Neuronal stem cell (in vitro differentiated cells): ENCODE measurements around the gene ZGRF1.

Experiments
- DNase-seq: peaks from one replicate; pipeline ENCODE4 v3.0.0-alpha.2; 2013; ENCODE audit warnings: low spot score
- H2AFZ ChIP-seq: one replicate; pipeline ENCODE4 v1.6.1; 2013; ENCODE audit warnings: mild to moderate bottlenecking, low read length, inconsistent platforms
- H2AK5ac ChIP-seq: 2 replicates; pipeline ENCODE4 v1.6.1; 2013; ENCODE audit warnings: low read depth, mild to moderate bottlenecking, inconsistent platforms, low read length, moderate library complexity, mixed read lengths
- H2BK120ac ChIP-seq: 2 replicates; pipeline ENCODE4 v1.6.1; 2013; ENCODE audit warnings: low read depth, mild to moderate bottlenecking, inconsistent platforms, low read length, moderate library complexity, mixed read lengths
- H2BK12ac ChIP-seq: one replicate; pipeline ENCODE4 v1.6.1; 2013; ENCODE audit warnings: low read length, inconsistent platforms
- H2BK15ac ChIP-seq: 2 replicates; pipeline ENCODE4 v1.6.1; 2013; ENCODE audit warnings: mild to moderate bottlenecking, low read length, inconsistent platforms, mixed read lengths
- H2BK5ac ChIP-seq: one replicate; pipeline ENCODE4 v1.6.1; 2013; ENCODE audit warnings: inconsistent platforms, mild to moderate bottlenecking, low read length, moderate library complexity
- H3K14ac ChIP-seq: one replicate; pipeline ENCODE4 v1.6.1; 2013; ENCODE audit warnings: low read length, inconsistent platforms
- H3K18ac ChIP-seq: 2 replicates; pipeline ENCODE4 v1.6.1; 2013; ENCODE audit warnings: low read length, inconsistent platforms
- H3K23ac ChIP-seq: 2 replicates; pipeline ENCODE4 v1.6.1; 2013; ENCODE audit warnings: low read depth, mild to moderate bottlenecking, mixed read lengths, low read length, inconsistent platforms; ENCODE audit not compliant: poor library complexity
- H3K27ac ChIP-seq: replicated peaks from 3 replicates; pipeline ENCODE4 v1.5.1; 2013; ENCODE audit warnings: low read length, inconsistent platforms
- H3K27me3 ChIP-seq, 3 experiments: 2 replicates each; pipeline ENCODE4 v1.6.1; 2013; ENCODE audit warnings: low read length in 3 of 3, mild to moderate bottlenecking in 2 of 3, inconsistent platforms in 1 of 3, low read depth in 1 of 3, mixed read lengths in 1 of 3, moderate library complexity in 1 of 3; ENCODE audit not compliant: control insufficient read depth in 3 of 3, insufficient read depth in 3 of 3
- H3K36me3 ChIP-seq, 2 donors: replicated peaks in 1 of 2; 2 replicates each; pipeline ENCODE4 v1.6.1; 2013; ENCODE audit warnings: low read length in 2 of 2; ENCODE audit not compliant: control insufficient read depth in 2 of 2, insufficient read depth in 2 of 2
- H3K4ac ChIP-seq: 2 replicates; pipeline ENCODE4 v1.6.1; 2013; ENCODE audit warnings: inconsistent platforms, mild to moderate bottlenecking, low read length, moderate library complexity
- H3K4me1 ChIP-seq, 2 donors: 1 replicate in 1 of 2; 2 replicates in 1 of 2; pipeline ENCODE4 v1.6.1; 2013; ENCODE audit warnings: low read length in 2 of 2, low read depth in 1 of 2; ENCODE audit not compliant: control insufficient read depth in 2 of 2, insufficient read depth in 1 of 2
- H3K4me2 ChIP-seq: one replicate; pipeline ENCODE4 v1.6.1; 2013; ENCODE audit warnings: mild to moderate bottlenecking, low read length, inconsistent platforms; ENCODE audit not compliant: insufficient read depth, poor library complexity, severe bottlenecking
- H3K4me3 ChIP-seq, 2 donors: 2 replicates each; pipeline ENCODE4 v1.5.1; 2013; ENCODE audit warnings: low read length in 2 of 2, mild to moderate bottlenecking in 2 of 2, inconsistent platforms in 1 of 2, moderate library complexity in 1 of 2
- H3K79me1 ChIP-seq: one replicate; pipeline ENCODE4 v1.6.1; 2013; ENCODE audit warnings: low read depth, mild to moderate bottlenecking, inconsistent platforms, low read length, moderate library complexity
- H3K9ac ChIP-seq: one replicate; pipeline ENCODE4 v1.6.1; 2013; ENCODE audit warnings: mild to moderate bottlenecking, low read depth, low read length, inconsistent platforms; ENCODE audit not compliant: poor library complexity
- H3K9me3 ChIP-seq, 2 donors: replicated peaks in 1 of 2; 2 replicates each; pipeline versions ENCODE3 to v1.6.1; 2013; ENCODE audit warnings: low read length in 2 of 2, mild to moderate bottlenecking in 2 of 2, inconsistent platforms in 1 of 2, low read depth in 1 of 2, mixed read lengths in 1 of 2, moderate library complexity in 1 of 2; ENCODE audit not compliant: control insufficient read depth in 2 of 2, insufficient read depth in 1 of 2
- H4K8ac ChIP-seq: one replicate; pipeline ENCODE4 v1.6.1; 2013; ENCODE audit warnings: low read depth, mild to moderate bottlenecking, inconsistent platforms, low read length, moderate library complexity
- H4K91ac ChIP-seq: one replicate; pipeline ENCODE4 v1.6.1; 2013; ENCODE audit warnings: low read length, low read depth, mild to moderate bottlenecking, inconsistent platforms; ENCODE audit not compliant: poor library complexity
- WGBS, 2 donors: extraction: QIAGEN DNeasy Blood & Tissue Kit; methylation state at CpG; one replicate each; pipeline ENCODE4 v1.1.7; 2013; ENCODE audit warnings: missing lambda C conversion rate in 2 of 2, mixed read lengths in 1 of 2; ENCODE audit not compliant: insufficient read length in 2 of 2, insufficient replicate concordance in 1 of 2; ENCODE audit errors: extremely low coverage in 2 of 2; 5-methylcytosine and 5-hydroxymethylcytosine counted together

ZGRF1 gene

GRCh38 chr4:112508356-112508755, 128.4 kb downstream of the ZGRF1 start:
- no peak overlapping the region for H2AFZ ChIP-seq
- H3K23ac ChIP-seq, result no peak overlapping the region
- H2AK5ac ChIP-seq, result no peak overlapping the region
- H3K79me1 ChIP-seq, result no peaks in the 10 kb centered on the region
- no peak overlapping the region for H3K9ac ChIP-seq
- H3K4me3 ChIP-seq, result no peak overlapping the region
- H3K18ac ChIP-seq, result no peak overlapping the region
- peaks cover 0 to 9% of the 10 kb centered on the region in 2 donors for H3K9me3 ChIP-seq
- no peak overlapping the region for H2BK5ac ChIP-seq
- no peak overlapping the region for H4K8ac ChIP-seq
- peaks cover 23 to 24% of the 10 kb centered on the region in 2 donors for H3K4me1 ChIP-seq
- H3K4me2 ChIP-seq, result no peak overlapping the region
- H3K14ac ChIP-seq, result no peak overlapping the region
- no peaks in the 10 kb centered on the region for H3K36me3 ChIP-seq
- no peak overlapping the region for H2BK120ac ChIP-seq
- H3K27me3 ChIP-seq, result peaks cover 14 to 91% (median 46%) of the 10 kb centered on the region in 3 experiments
- H2BK15ac ChIP-seq, result no peak overlapping the region
- no peak overlapping the region for H4K91ac ChIP-seq
- no peak overlapping the region for H3K4ac ChIP-seq
- WGBS, 2 donors, result no CpG with 5 or more reads among the region's 6 CpGs
- no peak overlapping the region for H3K27ac ChIP-seq
- H2BK12ac ChIP-seq, result no peak overlapping the region
- DNase-seq, result no peak

DNA sequence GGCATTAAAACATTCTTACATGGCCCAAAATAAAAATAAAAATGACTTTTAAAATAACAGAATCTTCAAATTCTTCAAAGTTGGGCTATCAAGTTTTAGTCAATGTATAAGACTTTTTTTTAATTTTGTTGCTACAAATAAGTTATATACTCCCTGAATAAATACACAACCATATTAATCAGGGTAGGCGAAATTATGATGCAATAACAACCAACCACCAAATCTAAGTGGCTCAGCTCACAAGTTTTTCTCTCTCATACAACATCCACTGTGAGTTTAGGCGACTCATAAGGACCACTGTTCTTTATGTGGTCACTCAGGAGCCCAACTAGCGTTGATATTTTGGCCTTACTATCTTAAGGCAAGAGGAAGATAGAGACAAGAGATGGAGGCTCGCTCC, 131.9 kb downstream of the ZGRF1 start:
- Histone ChIP-seq H3K36me3 (no peaks in the 10 kb centered on the region), H4K91ac (no peak overlapping the region), H3K18ac (no peak overlapping the region), H2BK5ac (no peak overlapping the region), H2BK12ac (no peak overlapping the region), H3K4ac (no peak overlapping the region), H3K27ac (no peak overlapping the region), H3K9ac (no peak overlapping the region), H3K4me1 (peaks cover 10% of the 10 kb centered on the region in 2 donors), H4K8ac (no peak overlapping the region), H3K4me3 (no peak overlapping the region), H3K9me3 (no peaks in the 10 kb centered on the region), H3K14ac (no peak overlapping the region), H2BK15ac (no peak overlapping the region), H2AK5ac (no peak overlapping the region), H3K79me1 (no peaks in the 10 kb centered on the region), H2AFZ (no peak overlapping the region), H3K4me2 (no peak overlapping the region), H2BK120ac (no peak overlapping the region), H3K27me3 (peaks cover 2 to 64% (median 18%) of the 10 kb centered on the region in 3 experiments), H3K23ac (no peak overlapping the region)
- no CpG with 5 or more reads among the region's 4 CpGs for WGBS, 2 donors
- DNase-seq, result no peak

DNA sequence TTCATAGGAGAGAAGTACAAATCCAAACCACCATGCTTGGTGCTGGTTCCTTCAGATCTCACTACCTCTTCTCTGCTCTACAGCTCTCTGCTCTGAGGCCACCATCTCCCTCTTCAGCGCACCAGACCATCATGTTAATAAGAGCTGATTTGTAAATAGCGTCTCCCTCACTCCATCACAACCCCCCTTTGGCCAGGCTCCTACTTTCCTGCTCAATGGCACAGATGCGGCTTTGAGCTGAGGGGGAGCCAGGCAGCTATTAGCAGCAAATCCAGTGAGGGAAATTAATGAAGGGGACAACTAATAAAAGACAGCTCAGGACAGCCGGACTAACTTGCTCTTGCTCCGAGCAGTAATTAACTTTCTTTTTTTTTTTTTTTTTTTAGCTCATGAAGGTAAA, 133.8 kb downstream of the ZGRF1 start:
- no peak overlapping the region for H2BK12ac ChIP-seq
- no peak overlapping the region for H2BK15ac ChIP-seq
- no peak overlapping the region for H3K4ac ChIP-seq
- no peak overlapping the region for H3K4me3 ChIP-seq
- no peak overlapping the region for H3K18ac ChIP-seq
- no peaks in the 10 kb centered on the region for H3K4me1 ChIP-seq
- no peaks in the 10 kb centered on the region for H3K79me1 ChIP-seq
- no peak overlapping the region for H3K23ac ChIP-seq
- no peak overlapping the region for H3K27ac ChIP-seq
- no CpG with 5 or more reads among the region's 5 CpGs for WGBS, 2 donors
- no peak overlapping the region for H4K91ac ChIP-seq
- H3K9me3 ChIP-seq, result no peaks in the 10 kb centered on the region
- no peak overlapping the region for H2BK120ac ChIP-seq
- H3K4me2 ChIP-seq, result no peak overlapping the region
- no peak overlapping the region for H2BK5ac ChIP-seq
- H2AFZ ChIP-seq, result no peak overlapping the region
- no peak overlapping the region for H3K9ac ChIP-seq
- H2AK5ac ChIP-seq, result no peak overlapping the region
- no peak for DNase-seq
- no peaks in the 10 kb centered on the region for H3K36me3 ChIP-seq
- H3K14ac ChIP-seq, result no peak overlapping the region
- H3K27me3 ChIP-seq, result peaks cover 0 to 45% (median 2%) of the 10 kb centered on the region in 3 experiments
- H4K8ac ChIP-seq, result no peak overlapping the region

DNA sequence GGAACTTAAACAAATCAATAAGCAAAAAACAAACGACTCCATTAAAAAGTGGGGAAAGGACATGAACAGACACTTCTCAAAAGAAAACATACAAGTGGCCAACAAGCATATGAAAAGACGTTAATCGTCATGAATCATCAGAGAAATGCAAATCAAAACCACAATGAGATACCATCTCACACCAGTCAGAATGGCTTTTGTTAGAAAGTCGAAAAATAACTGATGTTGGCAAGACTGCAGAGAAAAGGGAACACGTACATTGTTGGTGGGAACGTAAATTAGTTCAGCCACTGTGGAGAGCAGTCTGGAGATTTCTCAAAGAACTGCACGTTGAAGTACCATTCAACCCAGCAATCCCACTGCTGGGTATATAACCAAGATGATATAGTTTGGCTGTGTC, 144.4 kb downstream of the ZGRF1 start:
- no peak for DNase-seq
- no CpG with 5 or more reads among the region's 7 CpGs for WGBS, 2 donors
- no peaks in the 10 kb centered on the region for H3K4me1 ChIP-seq
- H3K36me3 ChIP-seq, result no peaks in the 10 kb centered on the region
- no peak overlapping the region for H2AK5ac ChIP-seq
- H3K27ac ChIP-seq, result no peak overlapping the region
- no peak overlapping the region for H4K91ac ChIP-seq
- no peak overlapping the region for H2BK15ac ChIP-seq
- H3K27me3 ChIP-seq, result no peaks in the 10 kb centered on the region
- H2BK12ac ChIP-seq, result no peak overlapping the region
- H3K23ac ChIP-seq, result no peak overlapping the region
- peaks cover 2% of the 10 kb centered on the region for H3K79me1 ChIP-seq
- H3K4me3 ChIP-seq, result no peak overlapping the region
- H3K4me2 ChIP-seq, result no peak overlapping the region
- no peak overlapping the region for H3K9ac ChIP-seq
- no peak overlapping the region for H2AFZ ChIP-seq
- H2BK120ac ChIP-seq, result no peak overlapping the region
- H2BK5ac ChIP-seq, result no peak overlapping the region
- peaks cover 0 to 3% of the 10 kb centered on the region in 2 donors for H3K9me3 ChIP-seq
- no peak overlapping the region for H3K14ac ChIP-seq
- H4K8ac ChIP-seq, result no peak overlapping the region
- H3K4ac ChIP-seq, result no peak overlapping the region
- no peak overlapping the region for H3K18ac ChIP-seq
